Endothelial cell of umbilical vein (primary cell): ENCODE results near the gene COL5A1. TPM values are rescaled to one million over a fixed set of nuclear protein-coding genes. Genes with fewer than 3 reads are reported as not detected.

Source experiments
- BruUV-seq: library from RNA; stranded (reverse); fragments of 400-500 nt; replicated peaks from 2 replicates; lab custom pipeline; 2021; lab: Mats Ljungman, UMichigan
- CTCF ChIA-PET: fragments of 300-600, 350-600 bp; sonication (Branson Sonifier 250); formaldehyde crosslinking; loops from one replicate; lab custom pipeline; 2021; ENCODE audit warnings: antibody characterized with exemption, inconsistent platforms; lab: Charles Lee
- POLR2A ChIA-PET: fragments of 300-600, 350-600 bp; sonication (Branson Sonifier 250); formaldehyde crosslinking; loops from one replicate; lab custom pipeline; 2021; ENCODE audit warnings: antibody characterized with exemption, inconsistent platforms; lab: Charles Lee
- DNase-seq: peaks from one replicate; pipeline ENCODE4 v3.0.0-alpha.2; 2011; ENCODE audit warnings: low read depth, low spot score
- FAIRE-seq: peaks from 2 replicates; lab custom pipeline; 2011; peaks lifted over from hg19 to GRCh38; lab: Jason Lieb, UNC
- H2AFZ ChIP-seq: 2 replicates; pipeline ENCODE4 v1.6.0; 2012; ENCODE audit warnings: low read depth, low read length, control low read depth, inconsistent platforms
- H3K27ac ChIP-seq: 2 replicates; pipeline ENCODE4 v1.5.1; 2011; ENCODE audit warnings: low read depth, mild to moderate bottlenecking, control low read depth, low read length, moderate library complexity; ENCODE audit not compliant: insufficient read depth
- H3K27me3 ChIP-seq, 2 experiments: 2 replicates each; pipeline versions ENCODE4 v1.6.0 to v1.6.1; 2011; ENCODE audit warnings: low read length in 2 of 2, mixed read lengths in 1 of 2; ENCODE audit not compliant: control insufficient read depth in 2 of 2, insufficient read depth in 2 of 2
- H3K36me3 ChIP-seq, 2 experiments: 2 replicates in 1 of 2; 3 replicates in 1 of 2; pipeline ENCODE4 v1.5.1; 2011; ENCODE audit warnings: low read length in 2 of 2, mild to moderate bottlenecking in 1 of 2, moderate library complexity in 1 of 2; ENCODE audit not compliant: control insufficient read depth in 2 of 2, insufficient read depth in 2 of 2; ENCODE audit errors: extremely low read depth in 1 of 2
- H3K4me1 ChIP-seq: 3 replicates; pipeline ENCODE4 v1.5.1; 2011; ENCODE audit warnings: mild to moderate bottlenecking, low read length; ENCODE audit not compliant: control insufficient read depth, insufficient read depth; ENCODE audit errors: extremely low read depth
- H3K4me2 ChIP-seq: 2 replicates; pipeline ENCODE4 v1.6.1; 2011; ENCODE audit warnings: low read length, control low read depth, mixed read lengths; ENCODE audit not compliant: insufficient read depth
- H3K4me3 ChIP-seq, 3 experiments: fragments of 200-600 bp in 1 of 3; sonication (generic), shearing (Covaris generic) in 1 of 3; replicated peaks in 1 of 3; 2 replicates each; pipeline ENCODE4 v1.5.1; 2011 to 2016; ENCODE audit warnings: control low read depth in 3 of 3, low read length in 3 of 3, mild to moderate bottlenecking in 2 of 3, inconsistent platforms in 1 of 3, low read depth in 1 of 3, moderate library complexity in 1 of 3; ENCODE audit not compliant: insufficient read depth in 1 of 3
- H3K79me2 ChIP-seq: 2 replicates; pipeline ENCODE4 v1.6.0; 2012; ENCODE audit warnings: low read length, inconsistent platforms; ENCODE audit not compliant: control insufficient read depth, insufficient read depth
- H3K9ac ChIP-seq: replicated peaks from 2 replicates; pipeline ENCODE3; 2011; ENCODE audit warnings: low read length, control low read depth; ENCODE audit not compliant: insufficient read depth; ENCODE audit errors: extremely low read depth
- H3K9me1 ChIP-seq: replicated peaks from 3 replicates; pipeline ENCODE4 v1.6.0; 2011; ENCODE audit warnings: mild to moderate bottlenecking, low read length; ENCODE audit not compliant: control insufficient read depth, insufficient read depth; ENCODE audit errors: extremely low read depth
- H3K9me3 ChIP-seq: replicated peaks from 2 replicates; pipeline ENCODE4 v1.5.1; 2012; ENCODE audit warnings: low read length, inconsistent platforms; ENCODE audit not compliant: control insufficient read depth, insufficient read depth
- H4K20me1 ChIP-seq: replicated peaks from 2 replicates; pipeline ENCODE3; 2011; ENCODE audit warnings: mild to moderate bottlenecking, low read length; ENCODE audit not compliant: control insufficient read depth, insufficient read depth; ENCODE audit errors: extremely low read depth
- CTCF ChIP-seq, 2 donors: IDR thresholded peaks; 1 replicate in 1 of 2; 2 replicates in 1 of 2; pipeline ENCODE4 v1.5.1; 2011; ENCODE audit warnings: low read length in 2 of 2, mild to moderate bottlenecking in 2 of 2, moderate library complexity in 2 of 2, control low read depth in 1 of 2, inconsistent platforms in 1 of 2, low read depth in 1 of 2; ENCODE audit not compliant: insufficient read depth in 1 of 2; ENCODE audit errors: extremely low read depth in 1 of 2
- EZH2 ChIP-seq: IDR thresholded peaks from 2 replicates; pipeline ENCODE4 v1.6.1; 2012; ENCODE audit warnings: borderline replicate concordance, low read depth, mild to moderate bottlenecking, moderate library complexity, low read length, inconsistent platforms; ENCODE audit not compliant: severe bottlenecking
- FOS ChIP-seq: IDR thresholded peaks from 2 replicates; pipeline ENCODE4 v1.6.1; 2011; ENCODE audit warnings: mild to moderate bottlenecking, low read length, moderate library complexity, borderline replicate concordance; ENCODE audit not compliant: insufficient read depth
- GATA2 ChIP-seq: IDR thresholded peaks from 2 replicates; pipeline ENCODE4 v1.7.0; 2011; ENCODE audit warnings: low read depth, mild to moderate bottlenecking, moderate library complexity, mixed read lengths, low read length; ENCODE audit not compliant: insufficient read length, insufficient read depth
- JUN ChIP-seq: IDR thresholded peaks from 2 replicates; pipeline ENCODE4 v1.6.1; 2011; ENCODE audit warnings: borderline replicate concordance, low read depth; ENCODE audit not compliant: insufficient read length, insufficient read depth
- MAX ChIP-seq: IDR thresholded peaks from 2 replicates; pipeline ENCODE4 v1.6.1; 2011; ENCODE audit not compliant: insufficient read depth, insufficient read length
- MYC ChIP-seq: IDR thresholded peaks from one replicate; pipeline ENCODE4 v1.6.1; 2011; ENCODE audit warnings: mild to moderate bottlenecking, low read depth, low read length
- POLR2A ChIP-seq: IDR thresholded peaks from 2 replicates; pipeline ENCODE4 v1.6.1; 2012; ENCODE audit warnings: low read depth, mild to moderate bottlenecking, control low read depth, low read length
- POLR2AphosphoS5 ChIP-seq: IDR thresholded peaks from 2 replicates; pipeline ENCODE4 v1.6.1; 2012; ENCODE audit warnings: low read depth, mild to moderate bottlenecking, control low read depth, low read length, moderate library complexity; ENCODE audit not compliant: insufficient read depth
- dilution Hi-C: fragments of 300-500 bp; cut with MboI; formaldehyde crosslinking; loops from one replicate; pipeline ENCODE4 v1.15.0; 2019; ENCODE audit warnings: low sequenced_read_pairs; ENCODE audit not compliant: extremely low pct_ligation_motif_present
- intact Hi-C: fragments of 100-400 bp; cut with micrococcal nuclease; formaldehyde crosslinking; loops from one replicate; pipeline ENCODE4 v1.10.0; 2022
- polyA plus RNA-seq, 4 experiments: library from polyadenylated mRNA; depleted of rRNA in 3 of 4; stranded (reverse) in 3 of 4; unstranded in 1 of 4; fragments of >200 nt; gene quantifications; 2 replicates each; pipeline versions ENCODE4 v1.2.1 to v1.2.3, GENCODE V29; 2011 to 2012; ENCODE audit warnings: missing spikeins in 1 of 4
- total RNA-seq: library from RNA; stranded (reverse); gene quantifications from 2 replicates; pipeline ENCODE4 v1.2.3, GENCODE V29; 2021

COL5A1 gene
- total and polyA plus RNA-seq, 2 donors (not counting 3 experiments of a cell fraction or from before 2014, with no cell fraction given): 97.4 to 175 TPM

GRCh38 chr9:134748591-134748990 is 107.0 kb downstream of the COL5A1 start:
- dilution Hi-C loops: no loop called here

More at GRCh38 chr9:134748591-134748990, 107.0 kb downstream of the COL5A1 start:
- no peak overlapping the region for H3K9ac ChIP-seq
- ChIA-PET CTCF (no interaction called here), POLR2A (no interaction called here)
- BruUV-seq: no TSS peak
- no peaks in the 10 kb centered on the region for H3K27me3 ChIP-seq
- no peak overlapping the region for H3K4me3 ChIP-seq
- no peak for DNase-seq
- no peaks in the 10 kb centered on the region for H3K4me1 ChIP-seq
- FAIRE-seq: no peak
- H3K36me3 ChIP-seq: peaks cover 6 to 42% of the 10 kb centered on the region in 2 experiments
- H3K9me1 ChIP-seq: no peaks in the 10 kb centered on the region
- H3K79me2 ChIP-seq: no peaks in the 10 kb centered on the region
- H3K4me2 ChIP-seq: no peak overlapping the region
- intact Hi-C loops: no loop called here
- no peaks in the 10 kb centered on the region for H3K9me3 ChIP-seq
- H3K27ac ChIP-seq: no peak overlapping the region
- no peak overlapping the region for H2AFZ ChIP-seq
- TF ChIP-seq POLR2AphosphoS5: no peak
- no peak for TF ChIP-seq GATA2
- no peak for TF ChIP-seq EZH2
- no peak for TF ChIP-seq POLR2A
- TF ChIP-seq MAX: no peak
- TF ChIP-seq JUN: no peak
- TF ChIP-seq CTCF (IDR thresholded peaks at IDR 0.05; ENCODE audit: extremely low read depth in 1 of 2, insufficient read depth in 1 of 2, low read depth in 1 of 2, low read length in 2 of 2): no peak
- TF ChIP-seq FOS: no peak
- no peak for TF ChIP-seq MYC
- no peaks in the 10 kb centered on the region for H4K20me1 ChIP-seq
